Activated CD4-positive, alpha-beta T cell treated with anti-CD3 and anti-CD28 coated beads, Interleukin-2, amount 10 ng/mL, durations not matched to agents 7 days and 5 days (primary cell): ENCODE measurements around the gene ALDH1A2. TPM values are rescaled to one million over a fixed set of nuclear protein-coding genes. Genes with fewer than 3 reads are reported as not detected.
"Not testable (repeated sequence)": the region's sequence is repeated elsewhere in the genome, so short reads cannot be mapped to it uniquely, and the experiment has no call there.

Experiments used
- CTCF ChIA-PET: fragments of 350-600 bp; sonication (Branson Sonifier 250); formaldehyde crosslinking; loops from one replicate; lab custom pipeline; 2021; ENCODE audit warnings: antibody characterized with exemption; lab: Charles Lee
- POLR2A ChIA-PET: fragments of 350-600 bp; sonication (Branson Sonifier 250); formaldehyde crosslinking; loops from one replicate; lab custom pipeline; 2021; ENCODE audit warnings: antibody characterized with exemption; lab: Charles Lee
- DNase-seq: peaks from one replicate; pipeline ENCODE4 v3.0.0-alpha.2; 2020
- H3K27ac Mint-ChIP-seq: one replicate; pipeline ENCODE4 v1.8.0; 2021; ENCODE audit warnings: mild to moderate bottlenecking, moderate library complexity, mixed read lengths
- H3K27me3 Mint-ChIP-seq: one replicate; pipeline ENCODE4 v1.8.0; 2021; ENCODE audit warnings: mixed read lengths
- H3K36me3 Mint-ChIP-seq: one replicate; pipeline ENCODE4 v1.8.0; 2021; ENCODE audit warnings: low read depth, mixed read lengths
- H3K4me1 Mint-ChIP-seq: one replicate; pipeline ENCODE4 v1.8.0; 2021; ENCODE audit warnings: mixed read lengths
- H3K4me3 Mint-ChIP-seq: one replicate; pipeline ENCODE4 v1.8.0; 2021; ENCODE audit warnings: mild to moderate bottlenecking, moderate library complexity, mixed read lengths
- H3K9me3 Mint-ChIP-seq: one replicate; pipeline ENCODE4 v1.8.0; 2021; ENCODE audit warnings: mixed read lengths
- total RNA-seq, 2 experiments: library from RNA; stranded (reverse); gene quantifications; one replicate each; pipeline ENCODE4 v1.2.3, GENCODE V29; 2021

Gene ALDH1A2
- total RNA-seq, 2 experiments from 2014 or later, result not detected

DNA sequence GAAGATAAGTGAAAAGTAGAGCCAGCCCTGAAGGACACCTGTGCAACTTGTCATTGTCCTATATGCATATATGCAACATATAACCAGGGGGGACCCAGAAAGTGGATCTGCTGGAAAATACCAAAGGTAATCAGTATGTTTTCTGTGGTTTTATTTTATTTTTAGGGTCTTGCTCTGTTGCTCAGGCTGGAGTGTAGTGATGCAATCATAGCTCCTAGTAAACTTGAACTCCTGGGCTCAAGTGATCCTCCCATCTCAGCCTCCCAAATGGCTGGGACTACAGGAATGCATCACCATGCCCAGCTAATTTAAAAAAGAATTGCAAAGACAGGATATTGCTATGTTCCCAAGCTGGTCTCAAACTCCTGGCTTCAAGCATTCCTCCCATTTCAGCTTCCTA, 18.0 kb upstream of the ALDH1A2 start:
- POLR2A ChIA-PET, result no interaction called here
- Mint-ChIP-seq H3K27ac (no peak overlapping the region), H3K4me1 (no peaks in the 10 kb centered on the region), H3K9me3 (no peaks in the 10 kb centered on the region), H3K36me3 (no peaks in the 10 kb centered on the region), H3K27me3 (peaks cover 19% of the 10 kb centered on the region), H3K4me3 (no peak overlapping the region)
- CTCF ChIA-PET, result interaction anchor here (0.6 kb wide), 1 partner anchor 56 kb away, joined by 3 read pairs; no protein-coding TSS in a partner anchor
- no peak for DNase-seq

DNA sequence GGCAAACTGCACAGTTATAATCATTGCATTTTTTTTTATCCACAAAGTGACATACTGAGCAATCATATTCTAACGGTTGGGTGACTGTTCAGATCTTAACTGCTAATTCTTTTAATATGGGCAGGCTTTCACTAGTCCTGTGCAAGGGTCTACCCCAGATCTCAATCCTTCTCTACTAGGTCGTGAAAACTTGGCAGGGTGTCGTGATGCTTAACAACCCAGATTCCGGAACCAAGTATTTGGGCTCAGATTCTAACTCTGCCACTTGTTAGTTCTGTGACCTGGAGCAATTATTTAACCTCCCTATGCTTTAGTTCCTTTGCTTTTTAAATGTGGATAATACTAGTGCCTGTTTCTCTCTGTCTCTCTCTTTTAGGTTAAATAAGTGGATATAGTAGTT, 16.4 kb upstream of the ALDH1A2 start:
- no peak for DNase-seq
- no peak overlapping the region for H3K27ac Mint-ChIP-seq
- no peaks in the 10 kb centered on the region for H3K9me3 Mint-ChIP-seq
- ChIA-PET CTCF (no interaction called here), POLR2A (no interaction called here)
- no peaks in the 10 kb centered on the region for H3K4me1 Mint-ChIP-seq
- H3K27me3 Mint-ChIP-seq, result peaks cover 14% of the 10 kb centered on the region
- H3K36me3 Mint-ChIP-seq, result no peaks in the 10 kb centered on the region
- H3K4me3 Mint-ChIP-seq, result no peak overlapping the region

DNA sequence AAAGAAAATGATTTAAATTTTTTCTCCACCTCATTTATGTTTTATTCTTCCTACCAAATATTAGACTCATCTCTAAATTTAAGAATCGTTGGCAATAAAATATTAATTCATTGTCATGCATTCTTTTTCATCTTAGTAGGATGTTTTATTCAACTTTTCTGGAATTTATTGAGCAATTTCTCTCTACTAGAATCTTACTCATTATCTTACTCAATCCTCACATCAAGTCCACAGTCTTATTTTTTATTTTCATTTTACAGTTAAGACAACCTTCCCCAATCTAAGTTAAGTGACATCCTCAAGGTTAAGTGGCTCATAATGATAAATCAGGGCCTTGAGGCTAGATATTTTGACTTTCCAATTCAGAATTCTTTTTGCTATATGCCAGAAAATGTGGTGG, 15.9 kb upstream of the ALDH1A2 start:
- Mint-ChIP-seq H3K27ac (no peak overlapping the region), H3K4me1 (no peaks in the 10 kb centered on the region), H3K9me3 (no peaks in the 10 kb centered on the region), H3K27me3 (peaks cover 12% of the 10 kb centered on the region), H3K36me3 (no peaks in the 10 kb centered on the region), H3K4me3 (no peak overlapping the region)
- ChIA-PET POLR2A (no interaction called here), CTCF (no interaction called here)
- DNase-seq, result no peak

DNA sequence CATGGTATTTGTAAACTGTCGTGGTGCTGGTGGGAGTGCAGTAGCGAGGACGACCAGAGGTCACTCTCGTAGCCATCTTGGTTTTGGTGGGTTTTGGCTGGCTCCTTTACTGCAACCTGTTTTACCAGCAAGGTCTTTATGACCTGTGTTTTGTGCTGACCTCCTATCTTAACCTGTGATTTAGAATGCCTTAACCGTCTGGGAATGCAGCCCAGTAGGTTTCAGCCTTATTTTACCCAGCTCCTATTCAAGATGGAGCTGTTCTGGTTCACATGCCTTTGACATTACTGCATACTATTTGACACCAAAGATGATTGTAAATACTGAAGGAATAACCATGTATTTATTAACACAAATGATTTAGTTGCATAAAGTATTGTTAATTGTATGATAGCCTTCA, 15.4 kb upstream of the ALDH1A2 start:
- CTCF ChIA-PET, H3K9me3 Mint-ChIP-seq, H3K36me3 Mint-ChIP-seq, H3K4me3 Mint-ChIP-seq, H3K27ac Mint-ChIP-seq, POLR2A ChIA-PET, H3K4me1 Mint-ChIP-seq, DNase-seq: not testable (repeated sequence)
- peaks cover 16% of the 10 kb centered on the region for H3K27me3 Mint-ChIP-seq

DNA sequence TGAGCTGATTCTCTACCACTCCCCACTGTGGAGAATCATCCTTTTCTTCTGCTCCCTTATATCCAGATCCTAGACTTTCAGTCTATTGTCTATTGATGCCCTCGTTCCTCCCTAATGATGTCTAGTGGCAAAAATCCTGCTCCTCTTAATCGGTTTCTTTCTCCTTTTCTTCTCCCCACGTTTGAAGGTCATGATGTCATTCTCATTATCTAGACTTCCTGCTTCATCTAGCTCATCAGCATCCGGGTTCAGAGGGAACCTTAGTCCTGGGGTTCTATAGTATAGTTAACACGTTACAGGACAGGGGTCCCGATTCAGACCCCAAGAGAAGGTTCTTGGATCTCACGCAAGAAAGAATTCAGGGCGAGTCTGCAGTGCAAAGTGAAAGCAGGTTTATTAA, 14.9 kb upstream of the ALDH1A2 start:
- ChIA-PET CTCF (no interaction called here), POLR2A (no interaction called here)
- Mint-ChIP-seq H3K9me3 (no peaks in the 10 kb centered on the region), H3K36me3 (no peaks in the 10 kb centered on the region), H3K4me3 (no peak overlapping the region), H3K27ac (no peak overlapping the region), H3K27me3 (peaks cover 16% of the 10 kb centered on the region), H3K4me1 (no peaks in the 10 kb centered on the region)
- DNase-seq, result no peak

DNA sequence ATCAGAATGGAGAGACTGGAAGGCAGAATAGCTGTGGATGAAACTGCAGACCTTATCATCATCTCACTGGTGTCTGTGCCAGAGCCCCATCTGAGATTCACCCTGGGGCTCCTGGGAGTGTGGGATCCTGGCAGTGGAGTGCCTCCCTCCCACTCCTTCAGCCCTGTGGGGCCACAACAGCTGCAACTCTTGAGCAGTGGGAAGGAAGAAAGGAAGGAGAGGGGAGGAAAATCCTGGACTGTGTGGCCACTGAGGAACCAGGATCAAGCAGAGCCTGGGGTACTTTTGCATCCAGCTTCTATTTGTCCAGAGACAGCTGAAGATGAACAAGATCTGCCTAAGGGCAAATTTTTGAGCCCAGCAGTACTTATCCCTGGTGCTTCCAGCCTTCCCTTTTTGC, 13.1 kb upstream of the ALDH1A2 start:
- H3K4me1 Mint-ChIP-seq, result no peaks in the 10 kb centered on the region
- no peak overlapping the region for H3K27ac Mint-ChIP-seq
- H3K9me3 Mint-ChIP-seq, result no peaks in the 10 kb centered on the region
- peaks cover 18% of the 10 kb centered on the region for H3K27me3 Mint-ChIP-seq
- no peak for DNase-seq
- no peak overlapping the region for H3K4me3 Mint-ChIP-seq
- ChIA-PET POLR2A (no interaction called here), CTCF (no interaction called here)
- H3K36me3 Mint-ChIP-seq, result no peaks in the 10 kb centered on the region

DNA sequence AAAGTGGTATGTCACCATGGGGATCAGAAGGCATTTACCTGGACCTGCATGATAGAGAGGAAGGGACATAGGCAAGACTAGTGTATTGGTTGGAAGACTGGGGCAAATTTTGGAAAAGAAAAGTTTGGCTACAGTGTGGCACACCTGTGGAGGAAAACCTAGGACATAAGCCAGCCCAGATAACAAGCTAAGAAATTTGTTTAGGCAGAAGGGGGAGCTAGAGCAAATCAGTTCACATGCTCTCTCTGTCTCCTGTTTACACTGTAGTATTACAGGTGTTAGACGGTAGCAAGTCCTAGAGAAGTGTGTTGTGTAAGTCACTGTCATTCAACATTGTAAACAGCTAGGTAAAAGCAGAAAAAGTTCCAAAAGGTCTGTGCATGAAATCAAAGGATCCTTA, 11.9 kb upstream of the ALDH1A2 start:
- peaks cover 21% of the 10 kb centered on the region for H3K27me3 Mint-ChIP-seq
- H3K4me1 Mint-ChIP-seq, result no peaks in the 10 kb centered on the region
- ChIA-PET POLR2A (no interaction called here), CTCF (no interaction called here)
- H3K9me3 Mint-ChIP-seq, result no peaks in the 10 kb centered on the region
- no peaks in the 10 kb centered on the region for H3K36me3 Mint-ChIP-seq
- no peak overlapping the region for H3K27ac Mint-ChIP-seq
- H3K4me3 Mint-ChIP-seq, result no peak overlapping the region
- no peak for DNase-seq

DNA sequence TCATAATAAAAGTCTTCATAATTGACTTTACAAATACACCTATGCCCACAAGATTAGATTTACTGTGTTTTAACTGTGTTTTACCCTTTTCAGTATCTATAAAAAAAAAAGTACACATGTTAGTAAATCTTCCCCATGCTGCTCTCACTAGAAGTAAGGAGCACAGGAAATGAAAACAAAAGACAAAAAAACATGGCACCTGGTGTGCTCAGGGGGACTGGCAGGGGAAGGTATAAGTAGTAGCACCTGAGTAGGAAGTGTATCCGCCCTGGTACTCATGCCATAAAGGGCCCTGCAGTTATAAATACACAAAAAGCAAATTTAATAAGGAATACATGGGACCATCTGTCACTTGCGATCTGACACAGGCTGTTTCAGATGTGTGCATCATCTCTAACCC, 8.9 kb upstream of the ALDH1A2 start:
- H3K9me3 Mint-ChIP-seq, result no peaks in the 10 kb centered on the region

DNA sequence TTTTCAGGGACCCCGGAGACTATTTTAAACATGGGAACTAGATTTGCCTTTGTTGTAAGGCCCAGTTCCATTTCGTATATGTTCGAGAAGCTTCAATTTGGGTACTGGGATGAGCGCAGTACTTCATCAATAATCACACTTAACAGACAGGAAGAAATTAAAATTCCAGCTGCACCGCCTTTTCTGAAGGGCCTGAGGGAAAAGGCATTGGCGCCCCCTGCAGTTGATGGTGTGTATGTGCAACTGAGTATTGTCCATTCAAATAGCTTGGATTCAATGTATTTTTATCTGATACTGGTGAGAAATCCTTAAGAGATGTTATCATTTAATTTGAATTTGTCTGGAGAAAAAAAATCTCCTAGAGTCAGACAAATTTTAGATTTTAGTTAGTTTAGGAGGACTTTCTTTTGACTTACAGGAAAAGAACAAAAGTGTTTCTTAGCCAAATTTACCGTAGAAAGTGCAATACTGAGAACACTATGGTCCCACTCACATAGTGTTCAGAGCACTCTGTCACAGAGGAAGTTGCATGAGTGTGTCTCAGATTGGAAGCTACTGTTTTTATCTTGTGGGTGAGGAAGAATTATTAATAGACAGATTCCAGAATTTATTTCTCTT, 5.4 kb upstream of the ALDH1A2 start:
- Mint-ChIP-seq H3K9me3 (no peaks in the 10 kb centered on the region), H3K4me3 (no peak overlapping the region), H3K36me3 (no peaks in the 10 kb centered on the region), H3K27ac (no peak overlapping the region), H3K4me1 (peaks cover 4% of the 10 kb centered on the region), H3K27me3 (peaks cover 47% of the 10 kb centered on the region)
- peak; percentile 61 for DNase-seq
- POLR2A ChIA-PET, result no interaction called here
- CTCF ChIA-PET, result interaction anchor here (0.7 to 1.6 kb wide), 7 partner anchors 13 to 1404 kb away, joined by 3 to 4 read pairs (median 3); no protein-coding TSS in a partner anchor

More for the DNA sequence above, 8.9 kb upstream of the ALDH1A2 start:
- DNase-seq, result no peak
- no peaks in the 10 kb centered on the region for H3K36me3 Mint-ChIP-seq
- CTCF ChIA-PET, result no interaction called here
- no peak overlapping the region for H3K4me3 Mint-ChIP-seq
- H3K27ac Mint-ChIP-seq, result no peak overlapping the region
- no peaks in the 10 kb centered on the region for H3K4me1 Mint-ChIP-seq
- POLR2A ChIA-PET, result no interaction called here
- H3K27me3 Mint-ChIP-seq, result peaks cover 31% of the 10 kb centered on the region

DNA sequence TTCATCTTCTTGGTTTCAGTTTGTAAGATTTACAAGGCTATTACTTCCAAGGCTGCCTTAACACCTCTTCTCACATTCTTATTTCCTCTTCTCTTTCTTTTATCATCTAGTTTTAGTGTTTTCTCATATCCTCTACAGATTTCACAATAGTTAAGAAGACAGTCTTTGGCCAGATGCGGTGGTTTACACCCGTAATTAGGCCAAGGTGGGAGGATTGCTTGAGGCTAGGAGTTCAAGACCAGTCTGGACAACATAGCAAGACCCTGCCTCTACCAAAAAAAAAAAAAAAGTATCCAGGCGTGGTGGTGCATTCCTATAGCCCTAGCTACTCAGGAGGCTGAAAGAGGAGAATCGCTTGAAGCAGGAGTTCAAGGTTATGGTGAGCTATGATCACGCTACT, 3.5 kb upstream of the ALDH1A2 start:
- Mint-ChIP-seq H3K27me3 (peaks cover 55% of the 10 kb centered on the region), H3K9me3 (no peaks in the 10 kb centered on the region), H3K36me3 (no peaks in the 10 kb centered on the region), H3K4me1 (peaks cover 4% of the 10 kb centered on the region), H3K27ac (no peak overlapping the region), H3K4me3 (no peak overlapping the region)
- ChIA-PET CTCF (no interaction called here), POLR2A (no interaction called here)
- no peak for DNase-seq

DNA sequence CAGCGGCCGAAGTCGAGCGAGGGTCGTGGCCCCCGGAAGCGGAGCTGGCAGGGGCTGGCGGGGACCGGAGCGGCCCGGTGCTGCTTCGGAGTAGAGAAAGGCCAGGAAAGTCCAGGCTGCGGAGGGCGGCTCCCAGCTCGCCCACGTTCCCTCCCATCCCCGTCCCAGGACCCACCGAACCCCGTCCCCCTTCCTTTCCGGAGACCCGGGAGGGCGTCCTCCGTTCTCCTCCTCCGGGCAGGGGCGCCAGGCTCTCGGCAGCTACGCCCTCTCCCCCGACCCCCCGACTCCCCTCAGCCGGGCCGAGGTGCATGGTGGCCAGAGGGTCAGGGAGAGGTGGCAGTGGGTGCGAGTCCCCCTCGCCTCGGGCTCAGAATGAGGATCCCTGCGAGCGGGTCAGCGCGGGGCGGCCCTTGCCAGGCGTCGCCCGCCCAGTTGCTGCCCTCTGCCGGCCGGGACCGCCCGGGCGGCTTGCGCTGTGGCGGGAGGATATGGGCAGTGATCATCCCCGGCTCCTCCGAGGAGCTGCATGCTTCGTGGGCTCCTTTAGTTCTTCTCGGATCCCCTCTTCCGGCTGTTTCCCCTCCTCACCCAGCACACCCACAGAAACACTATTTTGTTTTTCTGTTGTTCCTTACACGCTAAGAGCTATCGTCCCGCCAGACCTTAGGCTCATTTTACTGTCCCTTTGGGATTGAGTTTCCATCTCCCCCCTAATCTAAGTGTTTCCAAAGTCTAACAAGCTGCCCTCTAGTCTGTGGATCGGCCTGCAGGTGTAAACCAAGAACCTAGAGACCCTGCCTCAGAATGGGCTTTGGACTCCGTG, 744 bp upstream of the ALDH1A2 start:
- H3K4me1 Mint-ChIP-seq, result peaks cover 4% of the 10 kb centered on the region
- ChIA-PET CTCF (interaction anchor here (0.6 to 1.3 kb wide), 3 partner anchors 18 to 675 kb away, joined by 3 read pairs; no protein-coding TSS in a partner anchor), POLR2A (no interaction called here)
- H3K27ac Mint-ChIP-seq, result no peak overlapping the region
- peaks cover 68% of the 10 kb centered on the region for H3K27me3 Mint-ChIP-seq
- no peaks in the 10 kb centered on the region for H3K36me3 Mint-ChIP-seq
- peak; percentile 26 for DNase-seq
- no peaks in the 10 kb centered on the region for H3K9me3 Mint-ChIP-seq
- H3K4me3 Mint-ChIP-seq, result peak overlapping the region; percentile 33

DNA sequence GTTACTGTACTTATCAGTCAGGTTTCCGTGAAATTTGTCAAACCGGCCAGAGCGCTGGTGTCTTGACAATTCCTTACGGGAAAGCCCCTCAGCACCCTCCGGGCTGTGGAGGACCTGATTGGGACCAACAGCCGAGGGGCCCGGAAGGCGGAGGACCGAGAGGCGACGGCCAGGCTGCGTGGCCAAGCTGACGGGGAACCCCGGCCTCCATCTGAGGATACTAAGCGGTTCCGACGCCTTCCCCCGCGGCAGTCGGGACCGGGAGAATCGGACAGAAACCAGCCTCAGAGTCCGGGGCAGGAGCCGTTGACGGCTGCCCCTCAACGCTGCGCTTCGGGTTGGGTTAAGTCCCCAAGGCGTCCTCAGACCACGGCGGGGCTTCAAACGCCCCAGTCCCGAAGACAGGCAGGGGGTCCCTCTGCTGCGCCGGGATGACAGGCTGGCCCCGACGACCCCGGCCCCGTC, 499 bp downstream of the ALDH1A2 start:
- POLR2A ChIA-PET, result no interaction called here
- Mint-ChIP-seq H3K27ac (no peak overlapping the region), H3K36me3 (no peaks in the 10 kb centered on the region), H3K4me3 (no peak overlapping the region), H3K4me1 (peaks cover 4% of the 10 kb centered on the region), H3K9me3 (no peaks in the 10 kb centered on the region), H3K27me3 (peaks cover 76% of the 10 kb centered on the region)
- no peak for DNase-seq
- CTCF ChIA-PET, result no interaction called here
